Measurements from ENCODE around the gene CCSAP.
"Not testable (repeated sequence)": the region's sequence is repeated elsewhere in the genome, so short reads cannot be mapped to it uniquely, and the experiment has no call there.

The CCSAP gene, protein sequence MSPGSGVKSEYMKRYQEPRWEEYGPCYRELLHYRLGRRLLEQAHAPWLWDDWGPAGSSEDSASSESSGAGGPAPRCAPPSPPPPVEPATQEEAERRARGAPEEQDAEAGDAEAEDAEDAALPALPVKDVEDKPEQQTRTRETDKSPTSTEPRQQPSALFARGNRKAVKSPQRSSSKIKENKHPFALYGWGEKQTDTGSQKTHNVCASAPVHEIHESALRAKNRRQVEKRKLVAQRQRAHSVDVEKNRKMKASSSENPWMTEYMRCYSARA
- 41.3 reads per million, percentile 64 among the genes with 10 or more reads in this experiment for total RNA-seq

DNA sequence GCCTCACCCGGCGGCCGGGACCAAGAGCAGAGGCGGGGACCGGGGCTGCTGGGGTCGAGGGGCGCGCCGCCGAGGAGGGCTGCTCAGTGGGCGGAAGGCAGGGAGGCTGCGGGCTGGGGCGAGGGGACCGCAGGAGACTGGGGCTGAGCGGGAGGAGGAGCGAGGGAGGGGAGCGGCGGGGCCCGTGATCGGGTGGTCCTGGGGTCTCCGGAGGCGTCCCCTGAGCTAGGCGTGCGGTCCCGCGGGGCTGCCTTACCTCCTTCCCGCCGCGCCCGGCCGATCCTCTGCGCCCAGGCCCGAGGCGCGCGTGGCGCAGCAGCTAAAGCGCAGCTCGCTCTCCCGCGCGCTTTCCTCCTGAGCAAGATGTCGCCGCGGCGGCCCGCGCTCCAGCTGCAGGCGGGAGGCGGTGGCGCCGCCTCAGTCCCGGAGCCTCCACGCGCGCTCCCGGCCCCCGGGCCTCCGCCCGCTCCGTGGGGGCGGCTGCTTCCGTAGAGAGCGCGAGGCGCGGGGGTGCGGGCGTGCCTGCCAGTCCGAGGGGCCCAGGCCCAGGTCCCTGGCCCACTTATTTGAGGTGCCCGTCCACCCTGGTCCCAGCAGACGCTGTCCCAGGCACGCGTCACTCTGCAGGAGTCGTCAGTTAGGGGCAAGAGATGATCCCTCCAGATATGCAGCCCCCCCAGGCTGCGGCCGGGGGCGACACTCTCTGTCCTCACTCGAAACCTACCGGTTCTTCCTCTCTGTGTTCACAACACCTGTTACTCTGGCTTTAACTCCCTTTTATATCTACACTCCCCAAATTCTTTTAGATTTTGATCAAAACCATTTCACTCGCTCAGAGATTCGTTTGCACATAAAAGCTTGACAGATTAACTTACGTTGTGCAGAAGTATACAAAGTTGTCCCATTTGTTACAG, at the start of gene CCSAP:
Gene CCSAP, minus strand, starts transcription at position 392 of the 914 bp plus-strand sequence. CDS start 582 bp downstream, outside the sequence.
- peak; percentile 48 for DNase-seq

DNA sequence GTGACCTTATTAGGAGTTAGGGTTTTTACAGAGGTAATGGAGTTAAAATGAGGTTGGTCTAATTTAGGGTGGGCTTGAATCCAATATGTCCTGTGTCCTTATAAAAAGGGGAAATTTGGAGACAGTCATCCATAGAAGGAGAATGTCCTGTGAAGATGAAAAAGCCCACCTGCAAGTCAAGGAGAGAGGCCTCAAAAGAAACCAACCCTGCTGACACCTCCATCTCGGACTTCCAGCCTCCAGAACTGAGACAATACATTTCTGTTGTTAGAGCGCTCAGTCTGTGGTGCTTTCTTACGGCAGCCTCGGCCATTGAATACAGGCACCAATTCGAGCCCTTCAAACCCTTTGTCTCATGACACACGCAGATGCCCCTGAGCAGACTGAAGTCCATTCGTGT, 47.3 kb upstream of the CCSAP start:
- no peak for DNase-seq

DNA sequence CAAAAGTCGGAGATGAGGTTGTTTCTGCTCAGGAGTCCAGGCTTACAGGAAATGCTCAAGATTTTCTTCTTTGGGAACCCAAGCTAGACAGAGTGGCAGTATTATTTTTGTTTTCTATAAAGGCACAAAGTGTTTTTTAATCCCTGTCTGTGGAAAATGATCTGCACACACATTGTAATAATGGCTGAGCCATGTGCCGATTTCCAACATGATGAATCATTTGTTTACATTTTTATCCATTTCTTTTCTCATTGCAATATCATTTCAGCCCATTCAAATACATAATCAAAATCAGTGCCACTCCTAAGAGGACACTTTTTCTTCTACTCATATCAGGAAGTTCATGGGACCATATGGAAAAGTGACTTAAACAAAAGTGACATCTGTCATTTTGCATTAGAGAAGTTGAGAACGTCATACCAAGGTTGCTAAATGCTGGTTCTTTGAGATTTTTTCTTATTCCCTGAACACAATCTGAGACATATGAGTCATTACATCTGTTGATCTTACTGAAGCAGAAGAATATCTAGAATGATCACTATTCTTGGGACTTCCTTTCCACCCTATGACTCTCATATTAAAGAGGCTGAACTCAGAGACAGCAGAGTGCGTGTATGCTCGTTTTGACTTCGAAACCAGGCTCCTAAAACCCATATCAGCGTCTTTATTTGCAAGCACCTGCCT, 46.2 kb upstream of the CCSAP start:
- DNase-seq, result no peak

DNA sequence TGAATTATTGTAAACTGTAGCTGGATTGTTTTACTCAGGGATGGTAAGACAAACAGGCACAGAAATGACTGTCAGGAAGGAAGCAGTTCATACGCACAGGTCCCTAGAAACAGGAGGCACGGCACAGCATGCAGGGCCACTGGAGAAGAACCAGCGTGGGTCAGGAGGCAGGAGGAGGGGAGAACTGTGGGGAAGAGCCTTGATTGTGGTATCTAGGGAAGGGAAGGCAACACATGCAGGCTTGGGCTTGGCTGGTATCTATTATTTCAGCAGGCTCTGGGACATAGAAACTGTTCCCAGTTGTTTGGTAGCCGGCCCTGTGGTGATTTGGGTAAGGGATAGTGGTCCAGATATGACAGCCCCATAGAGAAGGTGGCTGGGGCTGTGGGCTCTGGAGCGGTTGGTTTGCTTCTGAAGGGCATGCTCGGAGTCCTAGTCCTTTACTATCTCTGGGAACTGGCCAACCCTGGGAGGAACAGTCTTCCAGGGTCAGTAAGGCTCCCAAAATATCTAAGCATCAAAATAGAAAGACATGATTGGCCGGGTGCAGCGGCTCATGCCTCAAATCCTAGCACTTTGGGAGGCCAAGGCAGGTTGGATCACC, 43.1 kb upstream of the CCSAP start:
- no peak for DNase-seq

DNA sequence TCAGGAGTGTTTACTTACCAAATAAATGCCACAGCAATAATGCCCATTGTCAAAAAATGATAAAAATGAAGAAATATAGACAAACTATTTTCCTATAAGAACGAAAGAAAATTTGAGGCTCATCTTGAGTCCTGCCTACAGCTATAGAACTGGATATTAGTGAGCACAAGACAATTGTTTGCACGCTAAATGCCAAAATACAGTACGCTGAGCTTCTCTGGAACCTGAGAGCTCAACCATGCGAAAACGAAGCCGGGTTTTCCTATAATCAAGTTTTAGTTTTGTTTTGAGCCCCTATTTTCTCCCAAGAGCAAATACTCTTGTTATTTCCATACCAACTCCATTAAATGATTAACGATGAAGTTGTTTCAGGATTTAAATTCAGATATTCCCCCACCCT, 42.0 kb upstream of the CCSAP start:
- no peak for DNase-seq

DNA sequence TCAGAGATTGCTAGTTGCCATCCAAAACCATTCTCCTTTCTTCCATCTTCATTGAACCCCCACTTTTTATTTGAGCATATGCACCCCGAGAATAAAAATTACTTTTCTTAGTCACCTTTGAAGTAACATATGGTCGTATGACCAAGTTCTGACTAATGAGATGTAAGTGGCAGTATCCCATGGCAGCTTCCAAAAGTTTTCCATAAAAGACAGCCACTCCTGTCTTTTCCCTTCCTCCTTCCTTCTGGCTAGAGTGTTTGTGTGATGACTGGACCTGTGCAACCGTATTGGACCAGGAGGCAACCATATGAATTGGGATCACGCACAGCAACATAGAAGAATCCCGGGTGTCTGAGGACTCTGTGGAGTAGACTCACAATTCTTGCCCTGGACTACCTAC, 41.1 kb upstream of the CCSAP start:
- no peak for DNase-seq

DNA sequence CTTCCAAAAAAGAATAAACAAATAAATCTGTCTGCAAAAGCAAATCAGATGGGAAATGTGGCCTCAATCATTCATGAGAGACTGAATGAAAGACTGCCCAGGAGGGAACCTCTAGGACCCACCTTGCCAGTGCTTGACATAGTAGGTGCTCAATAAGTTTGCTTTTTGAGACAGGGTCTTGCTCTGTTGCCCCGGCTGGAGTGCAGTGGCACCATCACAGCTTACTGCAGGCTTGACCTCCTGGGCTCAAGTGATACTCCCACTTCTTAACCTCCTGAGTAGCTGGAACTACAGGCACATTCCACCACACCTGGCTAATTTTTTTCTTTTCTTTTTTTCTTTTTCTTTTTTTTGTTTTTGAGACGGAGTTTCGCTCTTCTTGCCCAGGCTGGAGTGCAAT, 40.3 kb upstream of the CCSAP start:
- no peak for DNase-seq

DNA sequence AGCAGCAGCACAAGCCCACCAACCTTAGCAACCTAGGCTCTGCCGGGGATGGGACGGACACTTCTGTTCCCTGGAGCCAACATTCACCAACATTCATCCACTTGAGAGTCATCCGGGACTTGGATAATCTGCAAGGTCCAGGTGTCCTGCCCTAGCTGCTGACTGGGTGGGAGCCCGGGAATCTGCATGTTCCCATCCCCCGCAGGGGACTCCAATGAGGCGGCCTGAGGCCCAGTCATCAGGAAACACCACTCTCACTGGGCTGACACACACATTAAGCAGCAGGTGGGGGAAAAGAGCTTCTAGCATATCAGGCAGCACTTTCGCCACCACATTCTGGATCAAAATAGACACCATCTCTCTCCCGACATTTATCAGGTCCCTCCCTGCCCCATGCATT, 38.4 kb upstream of the CCSAP start:
- no peak for DNase-seq

DNA sequence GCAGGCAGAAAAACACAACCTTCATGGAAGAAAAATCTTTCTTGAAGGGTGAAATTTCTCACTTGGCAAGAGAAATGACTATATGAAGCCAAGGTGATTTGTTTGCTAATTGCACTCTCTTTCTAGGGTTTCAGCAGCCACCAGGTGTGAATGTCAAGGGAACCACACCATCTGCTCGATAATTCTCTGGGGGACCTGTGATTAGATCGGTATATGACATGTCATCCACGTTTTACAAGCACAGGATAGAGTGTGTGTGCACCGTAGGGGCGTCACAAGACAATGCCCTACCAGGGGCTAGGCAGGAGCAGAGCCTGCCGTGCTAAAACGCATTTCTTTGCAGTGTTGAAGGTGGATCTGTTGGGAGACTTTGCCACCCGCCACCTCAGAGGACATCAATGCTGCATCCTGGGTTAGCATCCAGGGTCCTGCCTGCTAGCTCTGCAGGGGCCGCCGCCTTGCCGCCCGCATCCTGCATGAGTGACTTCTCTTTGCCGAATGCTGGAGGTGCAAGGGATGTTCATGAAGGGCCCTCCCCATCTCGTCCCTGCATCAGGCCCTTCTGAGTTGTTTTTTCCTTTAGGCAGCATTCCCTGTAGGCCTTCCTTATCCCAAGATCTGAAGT, 37.8 kb upstream of the CCSAP start:
- DNase-seq, result no peak

DNA sequence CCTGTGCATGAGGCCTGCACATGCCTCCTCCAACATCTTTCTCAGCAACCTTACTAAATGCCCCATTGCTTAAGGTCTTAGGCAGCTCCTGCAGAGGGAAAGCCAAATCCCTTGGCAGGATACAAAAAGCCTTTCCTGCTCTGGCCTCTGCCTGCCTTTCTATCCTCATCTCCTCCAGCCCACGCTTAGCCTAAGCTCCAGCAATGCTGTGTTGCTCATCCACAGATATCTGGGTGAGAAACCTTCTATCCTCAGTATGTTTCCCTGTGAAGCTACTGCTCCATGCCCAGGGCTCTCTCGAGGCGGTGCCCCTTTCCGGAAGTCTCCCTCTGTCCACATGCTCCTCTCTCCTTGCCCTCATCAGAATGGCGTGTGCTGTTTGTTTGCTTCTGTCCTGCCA, 37.0 kb upstream of the CCSAP start:
- DNase-seq, result no peak

DNA sequence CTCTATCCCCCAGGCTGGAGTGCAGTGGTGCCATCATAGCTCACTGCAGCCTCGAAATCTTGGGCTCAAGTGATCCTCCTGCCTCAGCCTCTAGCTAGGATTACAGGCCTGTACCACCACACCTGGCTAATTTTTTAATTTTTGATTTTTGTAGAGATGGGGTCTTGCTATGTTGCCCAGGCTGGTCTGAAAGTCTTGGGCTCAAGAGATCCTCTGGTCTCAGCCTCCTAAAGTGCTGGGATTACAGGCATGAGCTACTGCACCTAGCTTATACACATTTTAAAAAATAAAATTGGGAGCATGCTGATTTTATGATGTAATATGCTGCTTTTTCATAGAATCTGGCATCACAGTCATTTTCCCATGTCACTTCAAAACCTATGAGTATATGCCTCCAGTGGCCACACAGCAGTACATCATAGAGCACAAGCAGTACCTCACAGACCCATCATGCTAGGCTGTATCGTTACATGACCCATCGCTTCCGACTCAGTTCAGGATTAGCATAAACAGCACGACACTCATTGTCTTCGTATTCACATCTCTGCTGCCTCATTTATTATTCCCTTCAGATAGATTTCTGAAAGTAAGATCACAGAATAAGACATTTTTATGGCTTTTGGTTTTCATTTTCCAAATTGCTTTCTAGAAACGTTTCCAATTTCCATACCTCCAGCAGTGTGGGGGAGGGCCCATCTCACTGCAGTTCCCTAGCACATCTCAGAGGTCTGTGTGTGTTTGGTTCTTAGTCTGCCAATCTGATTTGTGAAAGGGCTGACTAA, 35.9 kb upstream of the CCSAP start:
- DNase-seq, result no peak

DNA sequence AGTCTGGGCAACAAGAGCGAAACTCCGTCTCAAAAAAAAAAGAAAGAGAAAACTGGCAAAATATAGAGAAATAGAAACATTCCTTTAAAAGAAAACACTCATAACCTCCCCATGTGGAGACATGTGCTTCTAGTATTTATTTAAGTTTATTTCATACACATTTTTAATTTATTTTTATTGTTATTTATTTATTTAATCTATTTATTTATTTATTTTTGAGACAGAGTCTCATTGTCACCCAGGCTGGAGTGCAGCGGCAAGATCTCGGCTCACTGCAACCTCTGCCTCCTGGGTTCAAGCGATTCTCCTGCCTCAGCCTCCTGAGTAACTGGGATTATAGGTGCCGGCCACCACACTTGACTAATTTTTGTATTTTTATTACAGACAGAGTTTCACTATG, 35.2 kb upstream of the CCSAP start:
- DNase-seq, result not testable (repeated sequence)

DNA sequence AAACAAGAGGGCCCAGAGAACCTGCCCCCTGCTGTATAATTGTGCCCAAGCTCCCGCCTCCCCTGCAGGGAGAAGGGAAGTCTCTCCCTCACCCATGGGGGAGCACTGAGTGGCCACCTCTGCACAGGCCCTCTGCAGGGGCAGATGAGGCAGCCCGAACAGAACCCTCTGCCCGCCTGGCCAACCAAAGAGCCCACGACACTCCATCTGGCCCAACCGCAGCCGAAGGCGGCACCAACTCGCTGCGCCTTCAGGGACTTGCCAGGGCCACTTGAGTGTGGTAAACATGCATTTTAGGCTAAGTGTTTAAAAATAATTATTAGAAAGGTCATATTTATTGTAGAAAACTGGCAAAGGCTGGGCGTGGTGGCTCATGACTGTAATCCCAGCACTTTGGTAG, 34.6 kb upstream of the CCSAP start:
- no peak for DNase-seq

DNA sequence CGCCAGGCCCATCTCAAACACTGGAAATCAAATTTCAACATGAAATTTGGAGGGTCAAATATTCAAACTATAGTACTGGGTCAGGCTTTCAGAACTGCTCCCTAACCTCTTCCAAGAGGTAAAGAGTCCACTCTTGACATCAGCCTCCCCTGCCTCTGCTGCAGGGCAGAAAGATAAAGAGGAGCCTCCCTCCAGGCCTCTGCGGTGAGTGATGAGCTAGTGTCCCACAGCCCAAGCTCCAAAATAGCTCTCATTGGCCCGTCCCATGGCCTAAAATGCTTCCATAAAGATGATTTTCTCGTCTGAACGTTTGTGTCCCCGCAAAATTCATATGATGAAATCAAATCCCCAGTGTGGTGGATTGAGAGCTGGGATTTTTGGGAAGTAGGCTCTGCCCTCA, 33.7 kb upstream of the CCSAP start:
- DNase-seq, result no peak

DNA sequence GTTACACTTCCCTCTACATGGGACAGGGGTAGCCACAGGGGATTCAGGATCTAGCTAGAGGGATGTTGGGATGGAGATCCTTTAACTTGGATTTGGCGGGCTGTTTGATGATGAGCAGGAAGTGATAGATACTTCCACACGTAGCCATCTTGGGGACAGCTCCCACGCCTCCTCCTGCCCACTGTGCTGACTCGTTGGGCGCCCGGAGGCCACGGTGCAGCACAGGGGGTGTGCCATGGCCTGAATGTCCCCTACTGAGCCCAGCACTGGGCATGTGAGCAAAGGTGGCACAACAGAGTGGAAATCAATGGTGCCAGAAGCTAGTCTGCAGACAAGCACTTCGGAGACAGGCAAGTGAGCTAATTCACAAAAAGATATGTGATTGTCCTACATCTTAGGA, 31.6 kb upstream of the CCSAP start:
- DNase-seq, result no peak

DNA sequence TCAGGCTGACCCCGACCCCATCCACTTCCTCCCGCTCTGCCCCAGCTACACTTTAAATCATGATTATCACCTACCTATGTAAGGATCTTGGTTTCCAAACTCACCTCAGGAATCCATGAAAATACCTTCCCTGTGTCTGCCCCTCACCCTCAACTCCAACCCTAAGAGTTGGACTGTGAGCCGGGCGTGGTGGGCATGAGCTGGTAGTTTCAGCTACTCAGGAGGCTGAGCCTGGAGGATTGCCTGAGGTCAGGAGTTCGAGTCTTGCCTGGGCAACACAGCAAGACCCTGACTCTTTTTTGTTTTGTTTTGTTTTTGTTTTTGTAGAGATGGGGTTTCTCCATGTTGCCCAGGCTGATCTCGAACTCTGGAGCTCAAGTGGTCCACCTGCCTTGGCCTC, 30.5 kb upstream of the CCSAP start:
- no peak for DNase-seq

DNA sequence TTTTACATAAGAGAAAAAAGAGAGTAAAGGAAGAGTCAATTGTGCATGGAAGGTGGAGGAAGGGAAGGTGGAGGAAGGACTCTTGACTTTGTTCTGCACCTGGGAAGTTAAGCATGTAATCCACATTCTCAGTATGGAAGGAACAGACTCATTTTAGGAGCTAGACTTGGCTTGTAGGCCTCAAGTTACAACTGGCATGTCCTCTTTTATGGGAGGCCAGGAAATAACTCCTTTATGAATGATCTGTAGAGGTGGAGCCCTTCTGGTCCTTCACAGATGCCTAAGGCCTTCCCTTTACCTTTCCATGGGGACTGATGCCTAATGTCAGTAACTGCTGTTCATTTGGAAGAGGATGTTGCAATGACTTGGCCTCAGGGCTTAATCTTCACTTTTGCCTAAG, 29.4 kb upstream of the CCSAP start:
- no peak for DNase-seq

DNA sequence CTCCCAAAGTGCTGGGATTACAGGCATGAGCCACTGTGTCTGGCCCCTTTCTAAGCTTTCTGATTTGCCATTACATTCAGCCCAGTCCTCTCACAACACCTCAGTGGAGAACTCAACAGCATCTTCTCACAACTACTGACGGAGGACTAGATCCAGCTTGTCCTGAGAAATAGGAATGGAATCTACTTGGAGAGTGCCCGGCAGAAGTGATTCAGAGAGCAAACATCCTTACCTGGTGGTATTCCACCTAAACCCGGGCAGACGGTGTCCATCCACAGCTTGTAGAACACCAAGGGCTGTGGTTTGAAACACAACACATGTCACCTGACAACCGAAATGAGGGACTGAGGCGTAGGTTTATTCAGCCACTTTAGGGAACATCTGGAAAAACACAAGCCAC, 28.8 kb upstream of the CCSAP start:
- DNase-seq, result no peak

DNA sequence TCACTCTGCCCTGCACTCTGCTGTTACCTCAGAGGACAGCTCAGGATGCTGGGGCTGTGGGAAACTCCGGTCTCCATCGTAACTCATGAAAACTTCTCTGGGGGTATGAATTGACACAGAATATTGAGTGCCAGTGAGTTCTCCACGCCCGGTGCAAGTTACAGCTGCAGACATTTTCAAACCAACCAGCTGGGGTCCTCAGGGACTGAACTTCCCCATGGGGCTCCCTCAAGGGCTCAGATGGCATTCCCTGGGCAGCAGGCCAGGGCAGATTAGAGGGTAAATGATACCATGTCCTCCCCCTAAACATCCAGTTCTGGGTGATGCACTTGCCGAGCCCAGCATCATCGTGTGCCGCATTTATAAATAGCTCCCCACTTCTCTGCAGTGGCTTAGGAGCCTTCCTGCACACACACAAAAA, 27.8 kb upstream of the CCSAP start:
- no peak for DNase-seq

DNA sequence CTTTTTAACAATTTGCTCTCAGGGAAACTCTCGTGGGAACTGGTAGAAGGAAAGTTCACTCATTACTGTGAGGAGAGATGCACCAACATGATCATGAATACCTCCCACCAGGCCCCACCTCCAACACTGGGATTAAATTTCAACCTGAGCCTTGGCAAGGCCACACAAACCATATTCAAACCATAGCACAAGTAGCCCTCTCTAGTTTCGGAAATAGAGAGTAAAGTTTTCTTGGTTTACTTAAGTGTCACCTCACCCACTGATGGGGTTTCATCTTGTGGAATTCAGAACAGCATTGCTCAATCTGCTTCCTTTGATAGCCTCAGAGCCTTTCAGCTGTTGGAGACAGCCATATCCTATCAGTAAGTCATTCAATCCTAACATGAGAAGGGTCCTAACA, 25.5 kb upstream of the CCSAP start:
- no peak for DNase-seq

DNA sequence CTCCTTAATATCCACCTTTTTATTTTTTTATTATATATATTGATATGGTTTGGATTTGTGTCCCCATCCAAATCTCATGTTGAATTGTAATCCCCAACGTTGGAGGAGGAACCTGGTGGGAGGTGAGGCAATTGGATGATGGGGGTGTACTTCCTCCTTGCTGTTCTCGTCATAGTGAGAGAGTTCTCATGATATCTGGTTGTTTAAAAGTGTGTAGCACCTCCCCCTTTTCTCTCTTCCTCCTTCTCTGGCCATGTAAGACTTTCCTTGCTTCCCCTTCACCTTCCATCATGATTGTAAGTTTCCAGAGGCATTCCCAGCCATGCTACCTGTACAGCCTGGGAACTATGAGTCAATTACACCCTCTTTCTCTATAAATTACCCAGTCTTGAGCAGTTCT, 22.7 kb upstream of the CCSAP start:
- DNase-seq, result no peak

Measured in effector CD4-positive, alpha-beta T cell (primary cell).